Measurements from ENCODE around the gene ASB18. TPM values are rescaled to one million over a fixed set of nuclear protein-coding genes. Genes with fewer than 3 reads are reported as not detected.

Gene ASB18
- total and polyA plus RNA-seq, 8 donors: 0.05 to 0.07 (median 0.06) TPM; not detected in 5

DNA sequence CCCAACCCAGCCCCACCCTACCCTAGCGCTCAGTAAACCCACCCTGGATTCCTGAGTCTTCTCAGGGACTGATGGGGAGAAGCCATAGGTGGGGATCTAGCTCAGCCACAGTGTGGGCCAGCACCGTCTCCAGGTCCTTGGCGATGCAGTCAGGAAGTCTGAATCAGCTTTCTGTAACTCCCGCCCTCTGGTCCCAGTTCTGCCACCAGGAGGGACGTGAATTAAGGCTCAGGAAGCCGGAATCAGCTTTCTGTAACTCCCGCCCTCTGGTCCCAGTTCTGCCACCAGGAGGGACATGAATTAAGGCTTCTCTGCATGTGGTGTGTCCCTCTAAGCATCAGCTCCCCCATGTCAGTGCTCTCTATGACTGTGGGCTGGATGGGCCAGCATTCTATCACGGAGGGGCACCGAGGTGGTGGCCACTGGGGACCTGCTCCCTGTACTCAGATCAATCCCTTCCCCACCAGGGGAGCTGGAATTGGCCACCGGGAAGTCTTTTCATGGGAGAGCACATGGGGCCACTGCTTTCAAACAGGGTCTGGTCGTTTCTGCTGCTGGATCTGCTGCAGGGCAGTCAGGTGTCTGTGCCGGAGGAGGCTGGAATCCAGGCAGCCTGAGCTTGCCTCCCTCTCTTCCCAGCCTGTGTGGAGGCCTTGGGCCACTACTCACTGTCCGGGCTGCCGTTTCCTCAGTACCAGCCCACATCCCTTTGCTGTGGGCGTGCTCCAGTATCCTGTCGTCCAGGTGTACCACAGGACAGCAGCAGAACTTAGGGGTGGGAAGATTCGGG, 24.7 kb downstream of the ASB18 start:
- no peaks in the 10 kb centered on the region for H3K9me3 ChIP-seq
- TF ChIP-seq CTCF (IDR thresholded peaks at IDR 0.05): no peak
- intact Hi-C loops (cut with DNase I): no loop called here
- no peak for ATAC-seq
- H3K27ac ChIP-seq: no peak overlapping the region
- no peak for DNase-seq
- H3K4me3 ChIP-seq: no peak overlapping the region
- peaks cover 34 to 68% of the 10 kb centered on the region in 2 donors for H3K27me3 ChIP-seq
- H3K4me1 ChIP-seq: peaks cover 0 to 6% of the 10 kb centered on the region in 2 donors
- H3K36me3 ChIP-seq: no peaks in the 10 kb centered on the region

DNA sequence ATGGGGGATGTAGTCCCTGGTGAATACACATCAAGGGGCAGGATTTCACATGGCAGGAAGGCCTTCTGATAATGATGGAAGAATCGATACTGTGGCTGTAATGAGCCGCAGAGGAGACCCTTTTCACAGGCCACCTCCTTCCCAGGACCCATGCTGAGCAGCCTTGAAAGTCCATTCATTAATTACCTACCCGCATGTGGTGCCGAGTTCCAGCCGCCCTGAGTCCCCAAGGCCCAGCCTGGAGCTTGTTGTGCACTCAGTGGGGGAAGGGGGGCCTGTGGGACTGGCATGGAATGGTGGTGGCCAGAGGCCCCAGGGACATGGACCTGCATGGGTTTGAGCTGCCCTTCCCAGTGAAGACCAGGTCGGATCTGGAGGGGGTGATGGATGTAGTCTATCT, 25.5 kb downstream of the ASB18 start:
- H3K4me3 ChIP-seq: no peak overlapping the region
- ATAC-seq (no peak), DNase-seq (no peak)
- H3K27me3 ChIP-seq: peaks cover 41 to 75% of the 10 kb centered on the region in 2 donors
- H3K4me1 ChIP-seq: peaks cover 0 to 6% of the 10 kb centered on the region in 2 donors
- no peak overlapping the region for H3K27ac ChIP-seq
- H3K9me3 ChIP-seq: no peaks in the 10 kb centered on the region
- H3K36me3 ChIP-seq: no peaks in the 10 kb centered on the region
- intact Hi-C loops (cut with DNase I): no loop called here
- no peak for TF ChIP-seq CTCF (IDR thresholded peaks at IDR 0.05)

- no peak overlapping the region for H3K27ac ChIP-seq
- intact Hi-C loops (cut with DNase I): no loop called here
- no peaks in the 10 kb centered on the region for H3K36me3 ChIP-seq
- H3K9me3 ChIP-seq: peaks cover 0 to 8% of the 10 kb centered on the region in 2 donors
- H3K4me1 ChIP-seq: peaks cover 0 to 6% of the 10 kb centered on the region in 2 donors
- ATAC-seq (no peak), DNase-seq (peak in 1 of 4 donors; percentile 77)
- H3K27me3 ChIP-seq: peaks cover 43 to 80% of the 10 kb centered on the region in 2 donors
- no peak for TF ChIP-seq CTCF (IDR thresholded peaks at IDR 0.05)
- no peak overlapping the region for H3K4me3 ChIP-seq
Measured at GRCh38 chr2:236237468-236238190, 26.6 kb downstream of the ASB18 start.

DNA sequence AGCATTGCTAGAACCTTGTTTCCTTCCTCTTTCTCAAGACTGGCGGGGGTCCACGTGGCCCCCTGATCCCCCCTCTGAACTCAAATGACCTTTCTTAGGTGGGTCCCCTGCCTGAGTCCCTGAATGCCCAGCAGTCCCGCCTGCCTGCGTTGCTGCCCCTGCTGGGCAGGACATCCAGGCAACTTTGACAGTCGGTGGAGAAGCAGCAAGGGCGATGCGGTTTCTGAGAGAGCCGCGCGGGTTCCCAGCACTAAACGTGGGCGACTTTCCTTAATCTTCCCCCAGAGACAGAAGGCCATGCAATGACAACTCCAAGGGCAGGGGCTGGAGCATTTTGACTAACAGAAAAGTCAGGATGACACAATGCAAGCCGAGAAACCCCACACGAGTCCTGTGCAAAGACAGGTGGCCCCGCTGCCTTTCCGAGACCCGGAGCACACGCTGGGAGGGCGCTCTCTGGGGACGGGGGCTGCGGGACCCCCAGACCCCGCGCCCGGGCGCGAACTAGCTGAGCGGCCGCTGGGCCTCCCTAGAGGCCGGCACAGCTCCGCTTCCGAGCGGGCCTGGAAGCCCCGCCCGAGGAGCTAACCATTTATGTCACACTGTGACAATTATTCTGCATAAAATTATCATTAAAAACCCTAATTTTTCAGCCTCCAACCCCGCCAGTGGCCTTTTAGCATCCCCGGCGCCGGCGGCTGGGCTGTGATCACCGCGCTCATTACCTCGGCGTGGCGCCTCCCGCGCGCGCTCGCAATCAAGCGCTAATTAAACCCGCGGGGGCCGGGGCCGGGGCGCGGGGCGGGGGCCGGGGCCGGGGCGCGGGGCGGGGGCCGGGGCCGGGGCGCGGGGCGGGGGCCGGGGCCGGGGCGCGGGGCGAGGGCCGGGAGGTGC, 27.4 kb downstream of the ASB18 start:
- ATAC-seq: no peak
- intact Hi-C loops (cut with DNase I): no loop called here
- Histone ChIP-seq H3K4me1 (peaks cover 0 to 6% of the 10 kb centered on the region in 2 donors), H3K27me3 (peaks cover 43 to 80% of the 10 kb centered on the region in 2 donors), H3K27ac (no peak overlapping the region), H3K36me3 (no peaks in the 10 kb centered on the region), H3K9me3 (peaks cover 0 to 14% of the 10 kb centered on the region in 2 donors), H3K4me3 (no peak overlapping the region)
- peak in 1 of 4 donors; percentile 67 for DNase-seq
- TF ChIP-seq CTCF (IDR thresholded peaks at IDR 0.05): no peak
